AG04449 (cell line): ENCODE measurements around the gene FAM76A.
"Not testable (repeated sequence)": the region's sequence is repeated elsewhere in the genome, so short reads cannot be mapped to it uniquely, and the experiment has no call there.

Experiments used
- CTCF ChIA-PET: fragments of 350-600 bp; formaldehyde crosslinking; extraction: SDS; loops from one replicate; lab custom pipeline; 2021; ENCODE audit warnings: antibody characterized with exemption; lab: Yijun Ruan, JAX
- POLR2A ChIA-PET: fragments of 400-600, 350-600 bp; formaldehyde crosslinking; extraction: SDS; loops from one replicate; lab custom pipeline; 2020; ENCODE audit warnings: antibody characterized with exemption, inconsistent platforms; lab: Yijun Ruan, JAX
- DNase-seq: peaks from one replicate; pipeline ENCODE4 v3.0.0-alpha.2; 2010; ENCODE audit warnings: low read depth, low spot score
- H3K4me3 ChIP-seq: 2 replicates; pipeline ENCODE4 v1.5.1; 2011; ENCODE audit warnings: low read depth, mild to moderate bottlenecking, control low read depth, low read length
- TF ChIP-seq, protein P1 (sequence below): IDR thresholded peaks from one replicate; pipeline ENCODE4 v1.5.1; 2011; ENCODE audit warnings: mild to moderate bottlenecking, moderate library complexity, low read length, control low read depth, inconsistent platforms; ENCODE audit not compliant: insufficient read depth; ENCODE audit errors: missing control alignments

Gene FAM76A

GRCh38 chr1:27789540-27790041, 63.8 kb downstream of the FAM76A start:
- POLR2A ChIA-PET: interaction anchor here (0.7 kb wide), 1 partner anchor 17 kb away, joined by 3 read pairs; the partner anchor contains the start of gene STX12
- H3K4me3 ChIP-seq: no peak overlapping the region
- no peak for DNase-seq
- TF ChIP-seq, protein P1, sequence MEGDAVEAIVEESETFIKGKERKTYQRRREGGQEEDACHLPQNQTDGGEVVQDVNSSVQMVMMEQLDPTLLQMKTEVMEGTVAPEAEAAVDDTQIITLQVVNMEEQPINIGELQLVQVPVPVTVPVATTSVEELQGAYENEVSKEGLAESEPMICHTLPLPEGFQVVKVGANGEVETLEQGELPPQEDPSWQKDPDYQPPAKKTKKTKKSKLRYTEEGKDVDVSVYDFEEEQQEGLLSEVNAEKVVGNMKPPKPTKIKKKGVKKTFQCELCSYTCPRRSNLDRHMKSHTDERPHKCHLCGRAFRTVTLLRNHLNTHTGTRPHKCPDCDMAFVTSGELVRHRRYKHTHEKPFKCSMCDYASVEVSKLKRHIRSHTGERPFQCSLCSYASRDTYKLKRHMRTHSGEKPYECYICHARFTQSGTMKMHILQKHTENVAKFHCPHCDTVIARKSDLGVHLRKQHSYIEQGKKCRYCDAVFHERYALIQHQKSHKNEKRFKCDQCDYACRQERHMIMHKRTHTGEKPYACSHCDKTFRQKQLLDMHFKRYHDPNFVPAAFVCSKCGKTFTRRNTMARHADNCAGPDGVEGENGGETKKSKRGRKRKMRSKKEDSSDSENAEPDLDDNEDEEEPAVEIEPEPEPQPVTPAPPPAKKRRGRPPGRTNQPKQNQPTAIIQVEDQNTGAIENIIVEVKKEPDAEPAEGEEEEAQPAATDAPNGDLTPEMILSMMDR: no peak
- CTCF ChIA-PET: interaction anchor here (1.0 to 1.5 kb wide), 4 partner anchors 14 to 63 kb away, joined by 3 to 4 read pairs (median 4); no protein-coding TSS in a partner anchor

GRCh38 chr1:27790270-27790669, 64.5 kb downstream of the FAM76A start:
- DNase-seq, POLR2A ChIA-PET, H3K4me3 ChIP-seq: not testable (repeated sequence)
- CTCF ChIA-PET: interaction anchor here (1.0 to 1.5 kb wide), 5 partner anchors 14 to 121 kb away, joined by 3 to 4 read pairs (median 3); no protein-coding TSS in a partner anchor

GRCh38 chr1:27795601-27796000, 69.8 kb downstream of the FAM76A start:
- ChIA-PET POLR2A (no interaction called here), CTCF (no interaction called here)
- TF ChIP-seq, protein P1: no peak
- no peak overlapping the region for H3K4me3 ChIP-seq
- DNase-seq: no peak

DNA sequence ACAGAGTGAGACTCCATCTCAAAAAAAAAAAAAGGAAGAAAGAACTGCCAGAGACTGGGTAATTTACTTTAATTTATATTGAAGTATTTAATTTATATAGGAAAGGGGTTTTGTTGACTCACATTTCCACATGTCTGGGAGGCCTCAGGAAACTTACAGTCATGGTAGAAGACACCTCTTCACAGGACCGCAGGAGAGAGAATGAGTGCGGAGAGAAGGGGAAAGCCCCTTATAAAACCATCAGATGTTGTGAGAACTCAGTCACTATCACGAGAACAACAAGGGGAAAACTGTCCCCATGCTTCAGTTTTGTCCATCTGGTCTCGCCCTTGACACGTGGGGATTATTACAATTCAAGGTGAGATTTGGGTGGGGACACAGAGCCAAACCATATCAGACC, 79.0 kb downstream of the FAM76A start:
- POLR2A ChIA-PET: no interaction called here
- DNase-seq: no peak
- CTCF ChIA-PET: no interaction called here
- TF ChIP-seq, protein P1: no peak
- H3K4me3 ChIP-seq: no peak overlapping the region

GRCh38 chr1:27806758-27807157, 81.0 kb downstream of the FAM76A start:
- POLR2A ChIA-PET: no interaction called here
- DNase-seq: no peak
- H3K4me3 ChIP-seq: no peak overlapping the region
- CTCF ChIA-PET: no interaction called here
- TF ChIP-seq, protein P1: no peak

GRCh38 chr1:27807385-27807784, 81.6 kb downstream of the FAM76A start:
- DNase-seq: no peak
- TF ChIP-seq, protein P1: no peak
- H3K4me3 ChIP-seq: no peak overlapping the region
- POLR2A ChIA-PET: no interaction called here
- CTCF ChIA-PET: no interaction called here

GRCh38 chr1:27808131-27808530, 82.4 kb downstream of the FAM76A start:
- DNase-seq, POLR2A ChIA-PET, H3K4me3 ChIP-seq, CTCF ChIA-PET: not testable (repeated sequence)
